HG02588 (cell line): ENCODE results near the gene MPRIP.

Experiments
- ATAC-seq: cut with Tn5 transposase; IDR thresholded peaks from one replicate; pipeline ENCODE4 v1.9.1; 2021; ENCODE audit warnings: mild to moderate bottlenecking, moderate library complexity; ENCODE audit not compliant: unreplicated experiment

Gene MPRIP

GRCh38 chr17:17050346-17051345, 8.4 kb downstream of the MPRIP start:
- ATAC-seq, result no peak

DNA sequence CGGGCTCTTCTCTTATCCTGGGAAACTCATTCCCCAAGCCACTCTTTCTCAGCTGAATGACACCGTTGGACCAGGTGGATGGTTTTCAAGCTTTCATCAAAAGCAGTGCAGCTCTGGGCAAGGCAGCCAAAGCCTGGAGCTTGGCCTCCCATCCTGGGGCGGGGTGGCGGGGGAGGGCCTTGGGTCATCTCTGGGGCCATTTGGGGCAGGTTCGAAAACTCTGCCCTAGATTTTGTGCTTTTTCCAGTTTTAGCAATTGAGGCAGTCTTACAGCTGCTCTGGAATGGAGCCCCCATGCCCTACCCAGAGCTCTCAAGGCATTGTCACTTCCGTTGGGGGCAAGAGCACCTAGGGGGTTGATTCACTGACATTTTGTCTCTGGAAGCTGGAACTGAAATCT, 9.1 kb downstream of the MPRIP start:
- ATAC-seq, result no peak

DNA sequence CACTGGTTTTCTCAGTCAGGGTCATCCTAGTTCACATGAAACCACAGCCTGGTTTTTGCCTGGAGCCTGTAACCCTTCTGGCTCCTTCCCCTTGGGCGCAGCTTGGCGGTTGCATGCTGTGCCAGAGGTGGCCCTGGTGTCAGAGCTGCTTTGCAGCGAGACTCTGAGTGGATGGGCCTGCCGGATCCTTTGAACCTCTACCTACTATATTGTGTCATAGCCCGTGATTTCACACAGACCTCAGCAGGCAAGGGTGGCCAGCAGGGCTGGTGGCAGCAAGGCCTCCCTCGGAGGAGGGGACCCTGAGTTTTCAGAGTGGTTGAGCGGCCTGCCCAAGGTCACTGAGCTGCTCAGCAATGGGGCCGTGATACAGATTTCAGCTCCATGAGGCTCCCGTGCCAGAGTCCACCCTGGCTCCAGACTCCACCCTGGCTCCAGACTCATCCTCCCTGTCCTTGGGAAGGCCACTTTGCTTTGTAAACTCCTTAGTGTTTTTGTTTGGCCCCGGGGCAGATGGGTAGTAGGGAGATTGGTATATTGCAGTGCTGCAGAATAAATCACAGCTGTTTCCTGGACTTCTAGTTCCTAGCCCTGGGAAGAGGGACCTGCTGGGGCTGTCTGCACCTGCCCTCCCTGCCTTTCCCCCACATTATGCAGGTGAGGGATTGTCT, 9.7 kb downstream of the MPRIP start:
- no peak for ATAC-seq

DNA sequence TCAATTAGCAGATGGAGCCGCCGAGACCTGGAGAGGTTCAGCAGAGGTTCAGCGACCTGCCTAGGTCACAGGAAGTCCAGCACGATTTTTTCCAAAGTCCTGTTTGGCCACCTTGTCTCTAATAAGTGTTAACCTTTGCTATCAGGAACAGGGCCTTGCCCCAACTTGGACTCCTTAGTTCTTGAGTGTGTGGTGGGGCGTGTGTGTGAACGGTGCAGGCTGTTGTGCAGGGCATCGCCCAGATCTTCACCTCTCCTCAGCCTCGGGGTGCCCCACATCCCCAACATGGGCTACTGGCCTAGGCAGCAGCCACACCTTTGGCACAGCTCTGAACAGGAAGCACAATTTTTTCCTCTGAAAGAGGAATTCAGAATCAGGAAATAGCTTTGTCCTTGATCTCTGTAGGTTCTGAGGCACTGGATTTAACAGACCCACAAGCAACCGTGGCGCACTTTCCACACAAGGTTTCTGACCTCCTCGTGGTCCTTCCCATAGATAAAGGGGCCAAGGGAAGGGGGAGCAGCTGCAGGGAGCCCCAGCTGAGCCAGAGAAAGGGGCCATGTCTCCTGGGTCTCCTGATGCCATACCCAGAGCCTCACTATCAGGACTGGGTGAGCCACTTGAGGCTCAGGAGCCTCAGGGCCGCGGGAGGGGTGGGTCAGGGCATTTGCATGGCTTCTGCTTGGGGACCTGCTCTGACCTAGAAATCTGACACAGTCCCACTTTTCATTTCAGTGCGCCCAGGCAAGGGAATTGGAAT, 10.4 kb downstream of the MPRIP start:
- ATAC-seq, result no peak

GRCh38 chr17:17053446-17054379, 11.5 kb downstream of the MPRIP start:
- no peak for ATAC-seq

- no peak for ATAC-seq
Observed at GRCh38 chr17:17054636-17055035, 12.4 kb downstream of the MPRIP start.

DNA sequence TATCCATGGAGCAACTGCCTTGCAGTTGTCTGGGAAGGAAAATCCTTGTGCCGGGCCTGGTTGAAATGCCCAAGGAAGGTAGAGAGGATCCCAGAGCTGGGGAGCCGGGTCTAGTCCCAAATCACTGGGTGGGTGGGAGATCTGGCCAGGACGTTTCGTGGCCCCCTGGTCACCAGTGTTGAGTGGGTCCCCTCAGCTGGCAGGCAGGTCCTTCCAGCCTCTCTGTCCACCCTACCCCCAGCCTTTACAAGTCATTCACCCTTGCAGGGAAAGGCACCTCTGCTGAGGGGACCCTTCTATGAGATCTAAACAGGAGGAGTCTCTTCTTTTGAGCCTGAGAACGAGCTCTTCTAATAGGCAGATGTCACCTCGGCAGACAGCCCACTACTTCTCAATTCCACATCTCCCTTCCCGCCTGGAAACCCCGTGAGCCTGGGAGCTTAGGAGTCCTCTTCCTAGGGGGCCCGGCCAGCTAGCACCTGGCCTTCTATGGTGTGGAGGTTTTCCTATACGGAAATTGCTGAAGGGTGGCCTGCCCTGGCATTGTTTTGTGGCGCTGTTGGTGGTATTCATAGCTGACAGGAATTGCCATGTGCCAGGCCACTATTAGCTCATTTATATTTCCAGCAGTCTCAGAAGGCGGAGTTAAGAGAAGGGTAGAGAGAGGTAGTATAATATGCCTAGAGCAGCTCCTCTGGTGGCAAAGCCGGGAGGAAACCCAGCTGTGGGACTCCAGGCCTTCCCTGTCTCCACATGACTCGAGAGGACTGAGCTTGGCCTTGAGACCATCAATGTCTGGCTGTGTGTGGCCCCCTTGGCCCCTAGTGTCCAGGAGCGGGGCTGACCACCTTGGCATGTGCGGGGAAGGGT, 13.3 kb downstream of the MPRIP start:
- ATAC-seq, result no peak

DNA sequence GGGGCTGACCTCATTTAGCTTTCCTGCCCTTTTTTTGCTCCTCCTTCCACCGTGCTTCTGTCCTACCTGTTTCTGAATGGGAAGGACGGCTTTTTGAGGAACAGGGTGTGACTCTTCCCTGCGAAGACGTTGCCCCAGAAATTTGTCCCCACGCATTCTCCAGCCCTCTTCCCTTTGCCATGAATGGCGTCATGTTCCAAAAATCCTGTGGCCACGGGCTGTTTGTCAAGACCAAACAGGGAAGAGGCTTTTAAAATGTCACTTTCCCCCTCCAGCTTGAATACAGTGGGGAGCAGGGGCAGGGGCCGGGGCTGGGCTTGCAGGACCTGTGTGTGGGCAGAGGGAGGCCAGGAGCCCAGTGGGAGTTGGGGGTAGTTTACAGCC, 13.9 kb downstream of the MPRIP start:
- ATAC-seq, result no peak

DNA sequence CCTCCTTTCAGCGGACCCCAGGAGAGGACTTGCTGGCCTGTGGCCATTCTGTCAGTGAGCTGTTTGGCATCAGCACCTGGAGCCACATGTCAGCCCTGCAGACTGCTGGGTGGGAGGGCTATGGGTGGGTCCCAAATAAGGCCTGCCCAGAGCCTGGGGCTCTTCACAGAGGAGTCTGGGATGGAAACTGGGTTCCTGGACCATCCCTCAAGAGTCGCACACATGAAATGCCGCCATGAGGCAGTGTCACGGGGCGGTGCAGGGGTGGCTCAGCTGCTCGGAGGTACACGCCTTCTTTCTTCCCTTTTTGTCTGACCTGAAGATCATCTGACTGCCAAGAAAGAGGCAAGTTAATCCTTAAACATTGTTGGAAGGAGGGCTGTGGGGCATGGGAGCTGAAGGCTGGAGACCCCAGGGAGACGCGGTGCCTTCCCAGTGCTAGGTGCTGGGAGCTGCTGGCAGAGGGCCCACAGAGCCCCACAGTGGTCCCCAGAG, 14.8 kb downstream of the MPRIP start:
- ATAC-seq, result no peak

DNA sequence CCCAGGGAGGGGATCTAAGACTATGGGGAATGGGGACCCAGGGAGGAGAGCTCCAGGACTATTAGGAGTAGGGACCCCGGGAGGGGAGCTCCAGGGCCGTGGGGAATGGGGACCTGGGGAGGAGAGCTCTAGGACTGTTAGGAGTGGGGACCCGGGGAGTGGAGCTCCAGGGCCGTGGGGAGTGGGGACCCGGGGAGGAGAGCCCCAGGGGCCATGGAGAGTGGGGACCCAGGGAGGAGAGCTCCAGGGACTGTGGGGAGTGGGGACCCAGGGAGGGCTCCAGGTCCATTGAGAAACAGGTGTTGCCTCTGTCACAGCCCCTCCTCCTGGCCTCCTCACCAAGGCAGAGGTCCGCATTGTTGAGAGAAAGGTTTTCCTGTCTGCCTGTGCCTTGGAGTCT, 16.0 kb downstream of the MPRIP start:
- ATAC-seq, result no peak

GRCh38 chr17:17059301-17059890, 17.1 kb downstream of the MPRIP start:
- ATAC-seq, result no peak

DNA sequence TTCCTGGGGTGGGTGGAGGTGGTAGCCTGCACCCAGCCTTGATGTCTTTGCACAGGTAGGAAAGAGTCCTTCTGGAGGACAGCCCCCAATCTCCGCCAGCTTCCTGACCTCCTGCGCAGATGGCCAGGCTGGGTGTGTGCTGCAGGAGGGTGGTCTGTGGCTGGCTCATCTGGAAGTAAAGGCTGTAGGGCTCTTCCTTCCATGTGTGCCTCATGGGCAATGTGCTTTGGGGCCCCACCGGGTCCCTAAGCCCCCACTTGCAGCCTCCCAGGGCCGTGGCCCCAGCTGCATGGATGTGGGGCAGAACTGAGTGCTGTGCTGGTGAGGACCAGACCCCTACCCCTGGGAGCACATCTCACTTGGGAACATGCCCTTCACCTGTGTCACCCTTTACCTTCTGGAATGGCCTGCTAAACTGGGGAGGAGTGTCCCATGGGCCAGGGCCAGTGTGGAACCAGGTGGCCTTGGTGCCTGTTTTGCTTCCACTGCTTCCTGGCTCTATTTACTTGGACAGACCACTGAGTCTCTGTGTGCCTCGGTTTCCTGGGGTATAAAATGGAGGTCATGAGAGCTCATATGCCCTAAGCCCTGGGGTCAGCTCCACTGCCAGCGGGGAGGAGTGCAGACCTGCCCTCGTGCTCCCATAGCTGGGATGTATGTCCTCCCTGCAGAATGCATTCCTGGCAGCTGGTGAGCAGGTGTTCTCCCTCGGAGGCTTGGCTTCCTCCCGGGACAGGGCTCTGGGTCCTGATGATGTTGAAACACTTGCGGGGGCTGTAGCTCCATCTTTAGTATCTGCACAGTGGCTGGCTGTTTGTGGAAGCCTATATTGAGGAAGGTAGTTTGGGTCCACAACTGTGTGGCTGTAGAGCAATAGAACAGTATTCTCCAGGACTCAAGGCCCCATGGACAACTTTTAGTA, 18.0 kb downstream of the MPRIP start:
- no peak for ATAC-seq

DNA sequence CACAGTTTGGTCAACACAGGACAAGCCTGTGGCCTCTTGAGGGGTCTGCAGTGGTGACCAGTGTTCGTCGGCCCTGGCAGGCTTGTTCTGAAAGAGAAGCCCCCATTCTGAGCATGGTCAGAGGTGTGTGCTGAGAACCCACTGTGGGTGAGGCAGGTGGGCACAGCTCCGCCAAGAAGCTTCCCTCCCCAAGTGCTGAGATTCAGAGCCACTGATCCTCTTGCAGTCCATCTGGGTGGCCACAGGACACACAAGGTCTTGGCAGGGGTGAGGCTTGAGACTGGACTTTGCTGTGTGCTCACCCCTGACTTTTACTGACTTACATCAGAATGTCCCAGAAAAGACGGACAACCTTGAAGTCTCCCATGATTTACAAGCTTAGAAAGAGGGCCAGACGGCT, 18.7 kb downstream of the MPRIP start:
- no peak for ATAC-seq

- ATAC-seq, result no peak
Observed at GRCh38 chr17:17061516-17061915, 19.3 kb downstream of the MPRIP start.

DNA sequence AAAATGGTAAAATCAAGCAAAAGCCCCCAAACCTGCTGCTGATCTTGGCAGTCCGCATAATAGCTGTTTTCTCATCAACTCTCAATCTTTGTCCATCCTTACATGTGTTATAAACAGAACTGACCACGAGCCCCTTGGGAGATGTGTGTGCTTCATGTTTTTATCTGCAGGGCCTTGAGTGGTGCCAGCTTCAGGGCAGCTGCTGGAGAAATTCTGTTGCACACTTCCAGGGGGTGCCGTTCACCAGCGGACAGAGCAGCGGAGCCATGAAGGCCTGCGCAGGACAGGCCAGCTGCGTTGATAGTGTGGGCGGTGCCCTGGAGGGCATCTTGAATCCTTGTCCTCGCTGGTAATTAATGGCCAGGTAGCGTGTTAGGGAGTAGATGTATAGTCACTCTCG, 20.1 kb downstream of the MPRIP start:
- ATAC-seq, result no peak

- ATAC-seq, result no peak
Observed at GRCh38 chr17:17062866-17063265, 20.6 kb downstream of the MPRIP start.

- no peak for ATAC-seq
Observed at GRCh38 chr17:17063546-17064122, 21.4 kb downstream of the MPRIP start.
